Astrocyte (in vitro differentiated cells and primary cell): ENCODE data around the gene UGT1A7.

Experiments used
- CTCF ChIP-seq: IDR thresholded peaks from 2 replicates; pipeline ENCODE4 v1.5.1; 2011; ENCODE audit warnings: low read depth, mild to moderate bottlenecking, inconsistent platforms, low read length, moderate library complexity; ENCODE audit not compliant: insufficient read depth
- EZH2 ChIP-seq: IDR thresholded peaks from 2 replicates; pipeline ENCODE4 v1.6.1; 2012; ENCODE audit warnings: mild to moderate bottlenecking, low read length, inconsistent platforms; ENCODE audit not compliant: insufficient read depth

GRCh38 chr2:233793465-233794127 lies 111.9 kb downstream of the UGT1A7 start:
- TF ChIP-seq CTCF (no peak), EZH2 (no peak)
